GM20000 (cell line): Measurements from ENCODE around the gene TEX51.

Experiments used
- DNase-seq: peaks from one replicate; pipeline ENCODE4 v3.0.0; 2012; ENCODE audit warnings: low spot score
- CTCF ChIP-seq: IDR thresholded peaks from 2 replicates; pipeline ENCODE4 v1.5.1; 2012; ENCODE audit warnings: mild to moderate bottlenecking, control low read depth; ENCODE audit errors: extremely low read depth, missing control alignments

Gene TEX51

GRCh38 chr2:126898636-126899035, at the start of gene TEX51:
TEX51 (plus strand) TSS chr2:126898890; CDS start chr2:126898919, 29 bp downstream.
- no peak for TF ChIP-seq CTCF
- DNase-seq = no peak

GRCh38 chr2:126849054-126849453, 49.6 kb upstream of the TEX51 start:
- TF ChIP-seq CTCF = no peak
- no peak for DNase-seq

- no peak for DNase-seq
- no peak for TF ChIP-seq CTCF
Measured at GRCh38 chr2:126849486-126849885, 49.2 kb upstream of the TEX51 start.

GRCh38 chr2:126849991-126850535, 48.6 kb upstream of the TEX51 start:
- DNase-seq = no peak
- TF ChIP-seq CTCF = no peak

GRCh38 chr2:126850940-126851339, 47.8 kb upstream of the TEX51 start:
- no peak for TF ChIP-seq CTCF

GRCh38 chr2:126851756-126852155, 46.9 kb upstream of the TEX51 start:
- no peak for DNase-seq
- no peak for TF ChIP-seq CTCF

More at GRCh38 chr2:126850940-126851339, 47.8 kb upstream of the TEX51 start:
- DNase-seq = no peak

GRCh38 chr2:126852361-126852760, 46.3 kb upstream of the TEX51 start:
- no peak for TF ChIP-seq CTCF
- DNase-seq = no peak
